GM18526 (cell line): Measurements from ENCODE around the gene AKAP4.

Experiments used
- POLR2A ChIP-seq: IDR thresholded peaks from 3 replicates; pipeline ENCODE4 v1.6.1; 2011; ENCODE audit not compliant: insufficient read length; ENCODE audit errors: extremely low read depth

AKAP4 gene

DNA sequence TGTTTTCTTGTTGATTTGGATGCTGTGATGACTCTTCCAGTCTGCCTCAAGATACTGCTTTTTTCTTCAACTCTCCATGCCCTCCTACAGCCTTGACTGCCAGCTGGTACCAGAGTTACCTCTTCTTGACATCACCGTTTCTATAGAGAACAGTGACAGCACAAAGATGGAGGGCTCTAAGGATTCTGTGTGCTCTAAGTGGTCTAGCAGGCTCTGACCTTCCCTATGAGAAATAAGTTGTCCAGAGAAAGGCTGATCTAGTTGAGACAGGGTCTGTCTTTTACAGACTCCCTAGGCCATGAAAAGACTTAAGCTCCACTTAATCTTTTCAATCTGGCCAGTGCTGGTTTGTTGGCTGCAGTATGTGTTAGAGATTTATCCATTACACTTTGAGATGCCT is at the start of gene AKAP4:
Gene AKAP4, minus strand, starts transcription at position 101 of the 400 bp plus-strand sequence. CDS start 118 bp downstream, outside the sequence.
- no peak for TF ChIP-seq POLR2A

GRCh38 chrX:50211510-50211909 is 10.7 kb upstream of the AKAP4 start:
- TF ChIP-seq POLR2A, result no peak

GRCh38 chrX:50206753-50207152 is 5.9 kb upstream of the AKAP4 start:
- TF ChIP-seq POLR2A, result no peak

GRCh38 chrX:50204364-50204899 is 3.6 kb upstream of the AKAP4 start, which contains the start of gene CCNB3:
Gene CCNB3 (plus strand): TSS chrX:50204765. CDS start chrX:50285164, 80,399 bp downstream.
- TF ChIP-seq POLR2A, result no peak

DNA sequence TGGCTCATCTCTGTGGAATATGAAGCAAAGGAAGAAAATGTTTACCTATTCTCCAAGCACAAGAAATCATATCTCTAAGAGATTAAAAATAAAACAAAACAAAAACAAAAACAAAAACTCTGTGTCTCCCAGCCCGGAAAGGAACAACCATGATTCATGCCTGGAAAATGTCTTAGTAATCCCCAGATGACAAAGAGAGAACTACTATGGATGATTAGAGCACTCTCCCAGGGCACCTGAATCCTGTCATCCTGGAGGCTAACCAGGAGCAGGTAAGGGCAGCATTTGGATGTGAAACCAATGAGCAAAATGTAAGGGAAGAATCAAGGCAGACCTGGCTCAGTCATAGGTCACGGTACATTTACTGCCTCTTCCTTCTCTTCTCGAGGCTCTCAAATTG is 1.7 kb upstream of the AKAP4 start:
- TF ChIP-seq POLR2A, result no peak

GRCh38 chrX:50198348-50198747 is 2.5 kb downstream of the AKAP4 start:
- no peak for TF ChIP-seq POLR2A

DNA sequence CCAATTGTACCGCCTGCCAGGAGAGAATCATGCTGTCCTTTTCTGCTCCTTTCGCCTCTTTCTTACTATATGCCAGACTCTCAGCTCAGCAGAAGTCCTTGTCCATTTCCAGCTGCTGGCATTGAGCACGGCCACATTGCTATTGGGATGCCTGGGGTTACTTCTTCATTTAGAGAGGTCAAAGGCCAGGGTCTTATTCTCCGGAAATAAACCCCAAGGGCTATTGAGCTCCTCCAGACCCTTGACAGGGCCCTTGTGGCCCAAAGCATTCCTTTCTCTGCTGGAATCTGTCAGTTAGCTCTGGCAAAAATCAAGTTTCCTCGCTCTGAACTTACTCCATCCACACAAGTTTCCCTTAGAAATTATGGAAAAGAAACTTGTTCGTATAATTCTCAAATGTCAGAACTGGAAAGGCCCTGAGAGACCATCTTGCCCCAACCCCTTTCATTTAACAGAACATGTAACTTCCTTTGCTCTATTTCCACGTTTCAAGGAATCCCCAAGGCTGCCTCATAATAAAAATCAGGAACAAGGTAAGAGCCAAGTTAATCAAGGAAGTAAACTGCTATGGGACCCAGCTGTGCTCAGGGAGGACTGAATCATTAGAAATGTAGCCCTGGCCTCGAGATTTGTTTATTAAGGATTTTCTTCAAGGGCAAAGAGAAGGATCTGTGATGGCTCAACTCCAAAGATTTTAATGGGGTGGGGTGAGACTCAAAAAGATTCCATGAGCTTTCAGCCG is 11.8 kb downstream of the AKAP4 start:
- no peak for TF ChIP-seq POLR2A

GRCh38 chrX:50183891-50184290 is 16.9 kb downstream of the AKAP4 start:
- TF ChIP-seq POLR2A, result no peak

GRCh38 chrX:50180073-50180940 is 20.5 kb downstream of the AKAP4 start:
- TF ChIP-seq POLR2A, result no peak

DNA sequence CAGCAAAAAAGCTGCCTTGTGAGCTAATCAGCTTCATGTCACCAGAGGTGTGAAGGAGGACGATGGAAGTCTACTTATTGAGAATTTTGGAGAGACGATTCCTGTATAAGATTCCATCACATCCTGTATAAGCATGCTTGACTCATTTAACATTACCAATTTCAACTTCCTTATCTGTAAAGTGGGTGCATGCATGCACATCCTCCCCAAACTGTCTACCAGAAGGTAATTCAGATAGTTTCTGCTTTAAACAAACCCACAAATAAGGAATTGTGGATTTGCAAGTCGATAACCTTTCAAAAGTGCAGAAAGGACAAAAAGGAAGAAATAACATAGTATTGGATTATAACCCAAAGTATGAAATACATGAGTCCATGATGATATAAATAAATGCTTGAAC is 31.1 kb downstream of the AKAP4 start:
- no peak for TF ChIP-seq POLR2A

DNA sequence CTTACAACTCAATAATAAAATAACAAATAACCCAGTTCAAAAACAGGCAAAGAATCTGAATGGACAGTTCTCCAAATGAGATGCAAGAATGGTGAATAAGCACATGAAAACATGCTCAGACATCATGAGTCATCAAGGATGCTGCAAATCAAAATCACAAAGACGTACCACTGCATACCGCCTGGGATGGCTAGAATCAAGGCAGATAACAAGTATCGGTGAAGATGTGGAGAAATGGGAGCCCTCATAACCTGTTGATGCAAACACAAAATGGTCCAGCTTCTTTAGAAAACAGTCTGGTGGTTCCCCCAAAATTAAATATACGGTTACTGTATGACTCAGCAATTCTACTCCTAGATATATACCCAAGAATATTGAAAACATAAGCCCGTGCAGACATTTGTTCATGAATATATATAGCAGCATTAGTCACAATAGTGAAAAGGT is 32.5 kb downstream of the AKAP4 start:
- TF ChIP-seq POLR2A, result no peak

DNA sequence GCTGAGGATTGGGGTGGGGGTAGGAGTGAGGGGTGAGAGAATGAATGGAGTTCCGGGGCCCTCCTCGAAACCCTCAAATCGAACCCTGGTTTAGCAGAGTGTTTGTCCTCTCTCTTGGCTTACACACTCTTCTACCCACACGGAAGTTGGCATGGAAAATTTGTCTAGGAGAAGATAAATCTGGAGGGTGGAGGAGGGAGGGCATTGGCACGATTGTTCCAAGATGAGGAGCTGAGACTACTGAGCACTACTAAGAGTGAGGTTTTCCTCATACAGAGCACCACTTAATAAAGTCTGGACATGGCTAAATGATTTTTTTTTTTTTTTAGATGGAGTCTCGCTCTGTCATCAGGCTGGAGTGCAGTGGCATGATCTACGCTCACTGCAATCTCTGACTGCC is 33.4 kb downstream of the AKAP4 start:
- TF ChIP-seq POLR2A, result no peak

DNA sequence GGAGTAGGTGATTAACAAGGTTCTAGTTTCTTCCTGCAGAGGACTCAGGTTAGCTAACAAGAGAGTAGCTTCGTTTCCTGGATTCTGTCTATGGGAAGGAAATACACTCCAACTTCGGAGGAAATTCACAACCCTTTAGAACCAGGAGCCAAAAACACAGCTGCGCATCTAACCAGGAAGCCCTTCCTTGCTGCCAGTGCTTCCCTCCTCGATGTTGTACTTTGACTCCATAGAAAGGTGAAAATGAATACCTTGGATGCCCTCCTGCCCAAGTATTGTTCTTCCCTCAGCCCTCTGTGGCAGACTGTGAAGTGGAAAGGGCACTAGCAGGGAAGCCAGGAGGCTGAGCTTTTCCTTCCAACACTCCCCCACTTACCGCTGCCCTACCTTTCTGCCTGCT is 35.1 kb downstream of the AKAP4 start:
- no peak for TF ChIP-seq POLR2A

GRCh38 chrX:50161127-50161526 is 39.7 kb downstream of the AKAP4 start:
- no peak for TF ChIP-seq POLR2A

DNA sequence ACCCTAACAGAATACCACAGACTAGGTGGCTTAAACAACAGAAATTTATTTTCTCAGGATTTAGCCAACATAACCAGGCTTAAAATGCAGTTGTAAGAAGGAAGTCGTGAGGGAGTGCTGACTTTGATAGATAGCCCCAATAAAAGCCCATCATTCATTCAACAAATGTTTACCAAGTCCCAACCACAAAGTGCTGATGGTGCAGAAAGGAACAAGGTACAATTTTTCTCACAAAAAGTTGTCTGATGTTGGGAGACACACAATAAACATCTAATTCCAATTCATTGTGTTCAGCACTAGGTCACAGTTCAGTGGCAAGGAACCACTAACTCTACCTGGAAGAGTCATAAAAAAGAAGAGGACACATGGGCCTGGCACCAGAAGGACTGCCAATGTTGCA is 42.2 kb downstream of the AKAP4 start:
- no peak for TF ChIP-seq POLR2A

GRCh38 chrX:50157545-50158135 is 43.2 kb downstream of the AKAP4 start:
- TF ChIP-seq POLR2A, result no peak

DNA sequence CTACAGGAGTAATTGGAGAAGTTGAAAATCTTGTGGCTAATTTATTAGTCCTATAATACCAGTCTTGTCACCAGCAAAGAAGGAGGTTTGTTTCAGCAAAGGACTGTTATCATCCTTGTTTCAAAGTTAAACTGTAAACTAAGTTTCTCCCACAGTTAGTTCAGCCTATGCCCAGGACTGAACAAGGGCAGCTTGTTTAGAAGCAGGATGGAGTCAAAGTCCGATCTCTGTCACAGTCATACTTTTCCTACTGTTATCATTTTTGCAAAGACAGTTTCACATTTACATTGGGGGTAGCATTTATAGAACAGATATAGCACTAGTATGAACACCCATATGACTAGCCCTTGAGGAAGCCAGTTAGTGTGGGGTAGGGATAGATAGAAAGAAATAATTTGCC is 46.4 kb downstream of the AKAP4 start:
- TF ChIP-seq POLR2A, result no peak
